NT2/D1 (cell line): Measurements from ENCODE around the gene SNRPA1.

Source experiments
- DNase-seq: peaks from one replicate; pipeline ENCODE4 v3.0.0-alpha.2; 2011; ENCODE audit warnings: low read depth, low spot score
- H3K27me3 ChIP-seq: 2 replicates; pipeline ENCODE4 v1.6.0; 2011; ENCODE audit warnings: mild to moderate bottlenecking; ENCODE audit not compliant: insufficient read length, insufficient read depth
- H3K36me3 ChIP-seq: 2 replicates; pipeline ENCODE4 v1.6.1; 2011; ENCODE audit warnings: mild to moderate bottlenecking, low read length, mixed read lengths; ENCODE audit not compliant: insufficient read depth, insufficient read length
- H3K4me1 ChIP-seq: 2 replicates; pipeline ENCODE4 v1.5.1; 2011; ENCODE audit not compliant: insufficient read depth, insufficient read length
- H3K4me3 ChIP-seq: 2 replicates; pipeline ENCODE4 v1.5.1; 2011; ENCODE audit warnings: low read depth; ENCODE audit not compliant: insufficient read length
- H3K9ac ChIP-seq: 2 replicates; pipeline ENCODE4 v1.6.0; 2011; ENCODE audit warnings: low read depth; ENCODE audit not compliant: insufficient read length
- H3K9me3 ChIP-seq: 2 replicates; pipeline ENCODE4 v1.5.1; 2011; ENCODE audit warnings: mild to moderate bottlenecking, low read length; ENCODE audit not compliant: insufficient read depth
- SUZ12 ChIP-seq: IDR thresholded peaks from 2 replicates; pipeline ENCODE4 v1.6.1; 2011; ENCODE audit not compliant: insufficient read length, insufficient read depth; ENCODE audit errors: extremely low read depth
- YY1 ChIP-seq: IDR thresholded peaks from 2 replicates; pipeline ENCODE4 v1.6.1; 2011; ENCODE audit not compliant: insufficient read length, insufficient read depth
- ZNF274 ChIP-seq: IDR thresholded peaks from 2 replicates; pipeline ENCODE4 v1.6.1; 2011; ENCODE audit warnings: mild to moderate bottlenecking, low read depth, low read length

Gene SNRPA1

GRCh38 chr15:101324524-101325177 is 29.6 kb upstream of the SNRPA1 start:
- TF ChIP-seq YY1, result no peak
- TF ChIP-seq ZNF274, result no peak
- no peak for TF ChIP-seq SUZ12
- Histone ChIP-seq H3K27me3 (no peaks in the 10 kb centered on the region), H3K9ac (no peak overlapping the region), H3K4me3 (no peak overlapping the region), H3K9me3 (no peaks in the 10 kb centered on the region), H3K4me1 (peaks cover 2% of the 10 kb centered on the region), H3K36me3 (peaks cover 17% of the 10 kb centered on the region)
- DNase-seq, result no peak

DNA sequence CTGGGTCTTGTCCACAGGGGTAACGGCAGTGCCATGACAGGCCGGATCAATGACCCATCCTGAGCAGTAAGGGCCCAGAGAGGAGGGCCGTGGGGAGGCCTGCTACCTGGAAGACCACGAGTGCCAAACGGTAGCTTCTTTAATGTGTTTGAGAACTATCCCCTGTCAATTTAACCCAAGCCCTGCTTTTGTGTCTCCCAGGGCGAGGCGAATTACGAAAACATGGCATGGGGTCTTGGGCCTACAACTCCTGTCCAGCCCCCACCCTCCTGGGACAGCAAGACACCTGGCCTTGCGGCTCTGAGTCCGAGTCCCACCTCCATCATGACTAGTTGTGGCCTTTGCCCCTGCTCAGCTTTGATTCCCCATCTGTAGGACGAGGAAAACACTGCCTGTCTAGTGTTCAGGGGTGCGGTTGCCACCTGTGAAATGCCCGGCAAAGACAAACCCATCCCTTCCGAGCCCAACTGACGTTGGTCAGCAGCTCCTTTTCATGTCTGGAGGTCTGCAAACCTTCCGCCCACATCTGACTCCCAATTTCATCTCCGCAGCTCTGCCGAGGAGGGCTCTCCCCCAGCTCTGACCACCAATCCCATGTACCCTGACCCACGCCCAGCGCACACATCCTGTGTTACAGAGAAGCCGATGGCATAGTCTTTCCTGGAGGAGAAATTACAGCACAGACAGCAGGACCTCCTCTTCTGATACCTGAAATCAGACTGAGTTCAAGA is 28.9 kb upstream of the SNRPA1 start:
- TF ChIP-seq SUZ12 (no peak), YY1 (no peak), ZNF274 (no peak)

GRCh38 chr15:101322854-101323477 is 27.9 kb upstream of the SNRPA1 start:
- Histone ChIP-seq H3K4me3 (no peak overlapping the region), H3K9ac (no peak overlapping the region), H3K27me3 (no peaks in the 10 kb centered on the region), H3K9me3 (no peaks in the 10 kb centered on the region), H3K4me1 (peaks cover 2% of the 10 kb centered on the region), H3K36me3 (peaks cover 17% of the 10 kb centered on the region)
- TF ChIP-seq ZNF274 (no peak), SUZ12 (no peak), YY1 (no peak)
- no peak for DNase-seq

More for the DNA sequence above, 28.9 kb upstream of the SNRPA1 start:
- Histone ChIP-seq H3K9ac (no peak overlapping the region), H3K4me1 (peaks cover 2% of the 10 kb centered on the region), H3K4me3 (no peak overlapping the region), H3K27me3 (no peaks in the 10 kb centered on the region), H3K36me3 (peaks cover 17% of the 10 kb centered on the region), H3K9me3 (no peaks in the 10 kb centered on the region)
- no peak for DNase-seq

DNA sequence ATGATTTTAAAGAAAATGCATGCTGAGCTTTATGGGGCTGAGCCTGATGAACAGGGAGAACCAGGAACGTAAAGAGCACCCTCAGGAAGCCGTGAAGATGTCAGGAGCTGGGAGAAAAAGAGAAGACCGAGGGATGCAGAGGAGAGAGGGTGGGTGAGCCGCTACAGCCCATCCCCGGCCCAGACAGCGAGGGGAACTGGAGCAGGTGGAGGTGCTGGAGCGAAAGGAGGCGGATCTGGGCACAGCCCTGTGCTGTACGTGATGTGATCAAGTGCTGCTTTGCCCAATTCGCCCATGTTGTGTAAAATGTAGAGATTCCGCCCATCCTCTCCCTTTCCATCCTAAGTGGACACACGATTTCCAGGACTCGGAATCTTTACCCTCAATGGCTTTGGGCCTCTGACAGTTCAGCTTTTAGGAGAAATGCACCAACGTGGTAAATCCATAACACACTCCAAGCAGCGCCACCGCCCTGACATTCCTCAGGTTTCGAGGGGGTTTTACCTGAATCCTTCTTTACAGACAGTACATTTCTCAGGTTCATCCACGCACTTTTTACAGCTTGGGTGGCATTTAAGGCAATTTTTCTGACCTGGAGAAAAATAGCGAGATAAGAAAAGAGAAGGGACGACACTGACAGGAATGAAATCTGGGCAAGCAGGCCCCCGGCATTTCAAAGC is 27.1 kb upstream of the SNRPA1 start:
- no peak for DNase-seq
- no peak overlapping the region for H3K4me3 ChIP-seq
- peaks cover under 1% of the 10 kb centered on the region for H3K4me1 ChIP-seq
- H3K27me3 ChIP-seq, result no peaks in the 10 kb centered on the region
- no peak overlapping the region for H3K9ac ChIP-seq
- peaks cover 17% of the 10 kb centered on the region for H3K36me3 ChIP-seq
- H3K9me3 ChIP-seq, result no peaks in the 10 kb centered on the region
- no peak for TF ChIP-seq SUZ12
- no peak for TF ChIP-seq ZNF274
- no peak for TF ChIP-seq YY1

DNA sequence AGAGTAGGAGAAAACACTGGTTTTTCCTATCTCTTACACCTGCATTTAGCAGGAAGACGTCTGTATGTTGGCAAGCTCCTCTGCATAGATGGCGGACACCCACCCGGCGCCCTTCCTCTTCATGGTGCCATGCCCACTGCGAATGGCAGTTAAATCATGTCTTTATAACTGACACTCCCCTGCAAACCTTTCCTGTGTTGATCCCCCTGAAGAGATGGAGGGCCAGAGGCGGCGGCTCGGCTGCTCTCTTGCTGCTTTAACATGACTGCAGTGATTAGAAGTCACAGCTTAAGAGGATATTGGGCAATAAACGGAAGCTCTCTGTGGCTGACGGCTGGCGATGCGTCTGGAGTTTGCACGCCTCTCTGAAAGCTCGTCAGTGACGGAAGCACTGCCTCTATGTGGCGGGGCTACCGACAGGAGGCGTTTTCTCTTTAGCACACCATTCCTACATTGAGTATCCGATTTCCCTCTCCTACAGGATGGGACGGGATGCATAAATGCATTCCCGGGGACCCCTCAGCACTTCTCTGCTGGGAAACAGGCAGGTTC is 25.5 kb upstream of the SNRPA1 start:
- H3K27me3 ChIP-seq, result no peaks in the 10 kb centered on the region
- no peak overlapping the region for H3K4me3 ChIP-seq
- no peak overlapping the region for H3K9ac ChIP-seq
- H3K36me3 ChIP-seq, result peaks cover 15% of the 10 kb centered on the region
- DNase-seq, result no peak
- H3K9me3 ChIP-seq, result no peaks in the 10 kb centered on the region
- H3K4me1 ChIP-seq, result no peaks in the 10 kb centered on the region
- TF ChIP-seq ZNF274 (no peak), YY1 (no peak), SUZ12 (no peak)

DNA sequence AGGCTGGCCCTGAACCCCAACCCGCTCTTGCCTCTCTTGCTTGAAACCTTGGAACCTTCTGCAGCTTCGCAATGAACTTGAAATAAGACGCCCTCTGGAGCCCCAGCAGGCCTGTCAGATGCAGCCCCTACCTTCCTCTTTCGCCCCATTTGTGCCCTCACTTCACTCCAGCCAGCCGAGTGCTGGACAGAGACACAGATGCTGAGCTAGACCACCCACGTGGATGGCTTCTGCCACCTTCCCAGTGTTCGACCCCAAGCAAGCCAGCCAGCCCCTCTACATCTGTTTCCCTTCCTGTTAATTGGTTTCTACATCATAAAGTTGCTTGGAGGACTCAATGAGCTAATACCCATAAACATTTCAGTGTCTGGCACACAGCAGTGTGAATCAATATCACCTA is 23.8 kb upstream of the SNRPA1 start:
- DNase-seq, result no peak
- Histone ChIP-seq H3K9ac (no peak overlapping the region), H3K36me3 (peaks cover 6% of the 10 kb centered on the region), H3K9me3 (no peaks in the 10 kb centered on the region), H3K4me1 (no peaks in the 10 kb centered on the region), H3K27me3 (no peaks in the 10 kb centered on the region), H3K4me3 (no peak overlapping the region)
- no peak for TF ChIP-seq YY1
- no peak for TF ChIP-seq SUZ12
- TF ChIP-seq ZNF274, result no peak
